ENCODE measurements around the gene ABCC9.

GRCh38 chr12:21989819-21990412 lies 48.7 kb upstream of the ABCC9 start:
- TF ChIP-seq, protein P1, sequence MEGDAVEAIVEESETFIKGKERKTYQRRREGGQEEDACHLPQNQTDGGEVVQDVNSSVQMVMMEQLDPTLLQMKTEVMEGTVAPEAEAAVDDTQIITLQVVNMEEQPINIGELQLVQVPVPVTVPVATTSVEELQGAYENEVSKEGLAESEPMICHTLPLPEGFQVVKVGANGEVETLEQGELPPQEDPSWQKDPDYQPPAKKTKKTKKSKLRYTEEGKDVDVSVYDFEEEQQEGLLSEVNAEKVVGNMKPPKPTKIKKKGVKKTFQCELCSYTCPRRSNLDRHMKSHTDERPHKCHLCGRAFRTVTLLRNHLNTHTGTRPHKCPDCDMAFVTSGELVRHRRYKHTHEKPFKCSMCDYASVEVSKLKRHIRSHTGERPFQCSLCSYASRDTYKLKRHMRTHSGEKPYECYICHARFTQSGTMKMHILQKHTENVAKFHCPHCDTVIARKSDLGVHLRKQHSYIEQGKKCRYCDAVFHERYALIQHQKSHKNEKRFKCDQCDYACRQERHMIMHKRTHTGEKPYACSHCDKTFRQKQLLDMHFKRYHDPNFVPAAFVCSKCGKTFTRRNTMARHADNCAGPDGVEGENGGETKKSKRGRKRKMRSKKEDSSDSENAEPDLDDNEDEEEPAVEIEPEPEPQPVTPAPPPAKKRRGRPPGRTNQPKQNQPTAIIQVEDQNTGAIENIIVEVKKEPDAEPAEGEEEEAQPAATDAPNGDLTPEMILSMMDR (IDR thresholded peaks at IDR 0.05): peak; percentile 47 to 75 (median 62)
- no peak for TF ChIP-seq POLR2A (IDR thresholded peaks at IDR 0.05)
